Measurements from ENCODE around the gene LIG3. TPM values are rescaled to one million over a fixed set of nuclear protein-coding genes. Genes with fewer than 3 reads are reported as not detected.

Gene LIG3
- total and polyA plus RNA-seq, 2 of the 13 experiments (the other 11 are each of a cell fraction or from before 2014, with no cell fraction given) = 34.4 to 36.2 TPM

- TF ChIP-seq ZBED4 (CRISPR knock-in tag; IDR thresholded peaks at IDR 0.05; ENCODE audit: borderline replicate concordance) (0 out of 2 replicates have a peak, but pooled peaks have one; percentile 15), RERE (CRISPR knock-in tag; IDR thresholded peaks at IDR 0.05; ENCODE audit: low read depth) (no peak), ISL2 (CRISPR knock-in tag; IDR thresholded peaks at IDR 0.05) (0 out of 2 replicates have a peak, but pooled peaks have one; percentile 43), ZFP62 (CRISPR knock-in tag; IDR thresholded peaks at IDR 0.05) (no peak), YEATS4 (CRISPR knock-in tag; IDR thresholded peaks at IDR 0.05; ENCODE audit: borderline replicate concordance) (peak; percentile 38; the same call in 1 of the 2 replicates)
These were observed 71.4 kb downstream of the LIG3 start (continued) for GRCh38 chr17:35051579-35052240.

All from HepG2 (cell line).